ENCODE data around the gene H19.

Gene H19

DNA sequence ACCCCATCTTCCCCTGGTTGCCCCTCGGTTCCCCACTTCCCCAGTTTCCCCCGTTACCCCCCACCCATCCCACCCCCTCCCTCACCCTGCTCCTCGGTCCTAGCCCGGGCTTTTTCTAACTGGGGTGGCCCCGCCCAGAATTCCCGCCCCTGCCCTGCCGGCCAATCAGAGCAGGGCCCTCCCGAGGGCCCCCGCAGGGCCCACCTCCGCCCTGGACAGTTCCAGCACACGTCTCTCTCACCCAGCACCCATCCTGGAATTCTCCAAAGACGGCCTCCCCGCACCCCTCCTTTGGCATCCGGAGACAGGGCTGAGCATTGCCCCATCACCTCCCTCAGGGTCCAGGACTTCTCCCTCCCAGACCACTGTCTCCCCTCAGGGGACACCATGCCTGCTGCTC lies at the start of gene H19:
TSS of gene H19 (minus strand) at position 88 of the 400 bp plus-strand sequence.
- DNase-seq = no peak

DNA sequence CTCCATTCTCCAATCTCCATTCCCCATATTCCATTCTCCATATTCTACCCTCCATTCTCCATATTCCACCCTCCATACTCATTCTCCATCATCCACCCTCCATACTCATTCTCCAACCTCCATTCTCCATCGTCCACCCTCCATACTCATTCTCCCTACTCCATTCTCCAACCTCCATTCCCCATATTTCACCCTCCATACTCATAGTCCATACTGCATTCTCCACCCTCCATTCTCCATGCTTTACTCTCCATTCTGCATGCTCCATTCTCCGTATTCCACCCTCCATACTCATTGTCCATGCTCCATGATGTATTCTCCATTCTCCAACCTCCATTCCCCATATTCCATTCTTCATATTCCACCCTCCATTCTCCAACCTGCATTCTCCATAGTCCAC lies 44.3 kb upstream of the H19 start:
- no peak for DNase-seq

DNA sequence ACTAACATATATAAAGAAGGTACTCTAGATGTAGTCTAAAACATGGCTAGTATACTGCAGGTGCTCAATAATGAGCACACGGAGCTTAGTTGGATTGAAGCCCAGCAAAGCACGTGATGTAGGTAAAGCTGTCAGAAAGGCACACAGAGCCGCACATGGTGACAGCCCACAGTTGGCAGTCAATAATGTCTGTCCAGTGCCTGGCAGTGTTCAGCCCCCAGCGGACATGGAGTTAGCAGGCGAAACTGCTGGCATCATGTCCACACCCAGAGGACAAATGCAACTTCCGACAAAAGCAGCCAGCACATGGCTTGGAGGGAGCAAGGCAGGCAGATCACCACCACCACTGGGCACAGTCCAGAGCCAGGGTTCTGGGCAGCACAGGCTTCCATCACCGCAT lies 43.5 kb upstream of the H19 start:
- DNase-seq = no peak

DNA sequence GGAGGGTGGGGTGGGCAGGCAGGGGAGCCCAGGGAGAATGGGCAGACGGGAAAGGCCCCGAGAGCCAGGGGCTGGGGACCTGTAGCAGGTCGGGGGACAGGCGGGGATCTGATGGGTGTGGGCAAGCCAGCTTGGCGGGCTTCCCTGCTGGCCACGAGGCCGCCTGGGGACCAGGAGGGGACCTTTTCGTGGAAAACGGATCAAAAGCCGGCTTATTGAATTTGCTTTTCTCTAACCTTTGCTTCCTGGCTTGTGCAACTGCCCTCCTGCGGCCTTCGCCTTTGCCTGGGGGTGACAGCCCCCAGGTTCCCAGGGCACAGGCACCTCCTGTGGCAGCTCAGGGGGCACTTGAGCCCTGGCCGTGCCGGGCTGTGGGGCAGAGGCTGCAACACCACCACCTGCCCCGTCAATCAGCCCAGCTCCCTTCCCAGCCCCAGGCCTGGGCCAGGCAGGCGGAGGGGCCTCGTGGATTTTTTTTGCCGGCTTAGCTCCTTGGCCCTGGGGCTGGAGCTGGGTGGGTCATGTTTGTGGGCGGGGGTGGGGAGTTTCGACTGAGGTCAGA lies 41.6 kb upstream of the H19 start:
- no peak for DNase-seq

DNA sequence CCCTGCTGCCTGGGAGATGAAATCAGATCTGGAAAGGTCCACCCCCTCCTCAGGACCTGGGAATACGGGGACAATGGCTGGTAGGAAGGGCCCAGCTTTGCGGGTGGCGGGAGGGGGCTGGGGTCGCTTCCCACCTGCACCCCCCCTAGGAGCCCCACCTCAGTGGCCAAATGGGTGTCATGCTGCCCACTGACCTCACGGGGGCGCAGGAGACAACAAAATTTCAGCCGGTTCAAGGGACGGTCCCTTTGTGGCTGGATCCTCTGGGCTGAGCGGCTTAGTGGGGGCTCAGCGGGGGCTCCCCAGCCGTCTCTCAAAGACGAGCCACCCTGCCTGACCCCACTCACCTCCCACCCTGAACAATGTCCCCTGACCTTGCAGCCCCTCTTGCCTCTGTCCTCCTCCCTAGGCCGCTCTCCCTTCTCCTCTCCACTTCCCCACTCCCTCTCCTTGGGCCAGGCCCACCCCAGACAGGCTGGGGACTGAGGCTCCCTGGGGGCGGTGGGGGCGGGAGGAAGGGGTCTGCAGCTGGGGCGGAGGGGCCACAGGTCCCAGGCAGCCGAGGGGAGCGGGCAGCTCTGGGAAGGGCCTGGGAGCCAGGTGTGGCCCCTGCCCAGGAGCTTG lies 39.3 kb upstream of the H19 start:
- no peak for DNase-seq

DNA sequence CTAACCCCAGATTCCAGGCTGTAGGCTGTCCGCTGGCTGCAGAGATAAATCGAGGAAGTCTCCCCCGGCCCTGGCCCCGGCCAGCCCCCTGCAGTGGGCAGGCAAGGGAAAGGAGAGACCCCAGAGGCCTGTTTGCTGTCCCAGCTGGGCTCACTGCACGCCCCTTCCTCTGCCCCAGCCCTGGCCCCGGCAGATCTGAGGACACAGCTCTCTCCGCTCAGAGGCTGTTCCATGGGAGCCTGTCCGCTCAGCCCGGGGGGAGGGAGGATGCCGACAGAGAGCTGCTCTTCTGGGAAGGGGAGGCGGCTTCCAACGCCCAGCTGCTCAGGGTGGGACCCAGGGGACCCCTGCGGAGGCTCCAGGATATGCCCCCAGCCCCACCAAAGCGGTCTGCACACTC lies 37.7 kb upstream of the H19 start:
- no peak for DNase-seq

DNA sequence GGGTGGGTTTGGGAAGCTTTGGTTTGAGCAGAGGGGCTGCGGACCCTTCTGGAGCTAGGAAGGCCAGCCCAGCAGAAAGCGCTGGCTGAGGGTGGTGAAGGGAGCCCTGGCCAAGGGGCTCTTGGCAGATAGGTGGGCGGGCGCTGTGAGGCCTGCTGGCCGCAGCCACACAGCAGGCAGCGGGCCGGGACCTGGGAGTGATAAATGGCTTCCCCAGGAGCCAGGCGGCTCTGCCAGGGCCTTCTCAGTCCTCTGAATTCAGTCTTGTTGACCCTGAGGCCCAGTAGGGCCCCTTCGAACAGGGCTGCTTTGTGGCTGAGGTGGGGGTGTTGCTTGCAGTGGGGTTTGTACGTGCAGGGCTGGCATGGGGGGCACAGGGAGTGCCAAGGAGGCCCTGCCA lies 33.4 kb upstream of the H19 start:
- no peak for DNase-seq

DNA sequence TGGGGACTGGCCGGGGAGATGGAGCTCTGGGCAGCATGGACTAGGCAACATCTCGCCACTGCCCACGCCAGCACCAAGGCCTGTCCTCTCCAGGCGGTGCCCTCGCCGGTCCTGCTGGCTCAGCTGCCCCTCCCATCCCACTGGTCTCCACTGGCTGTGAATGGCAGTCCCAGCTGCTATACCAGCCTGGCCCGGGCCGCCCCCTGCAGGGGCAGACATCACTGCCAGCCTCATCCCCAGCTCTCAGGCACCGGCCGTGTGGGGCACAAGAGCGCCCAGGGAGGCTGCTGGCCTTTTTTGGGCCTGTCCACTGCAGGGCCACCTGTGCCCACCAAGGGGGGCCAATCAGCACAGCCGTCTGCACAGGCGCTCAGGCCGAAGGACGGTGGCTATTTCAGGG lies 30.1 kb upstream of the H19 start:
- no peak for DNase-seq

DNA sequence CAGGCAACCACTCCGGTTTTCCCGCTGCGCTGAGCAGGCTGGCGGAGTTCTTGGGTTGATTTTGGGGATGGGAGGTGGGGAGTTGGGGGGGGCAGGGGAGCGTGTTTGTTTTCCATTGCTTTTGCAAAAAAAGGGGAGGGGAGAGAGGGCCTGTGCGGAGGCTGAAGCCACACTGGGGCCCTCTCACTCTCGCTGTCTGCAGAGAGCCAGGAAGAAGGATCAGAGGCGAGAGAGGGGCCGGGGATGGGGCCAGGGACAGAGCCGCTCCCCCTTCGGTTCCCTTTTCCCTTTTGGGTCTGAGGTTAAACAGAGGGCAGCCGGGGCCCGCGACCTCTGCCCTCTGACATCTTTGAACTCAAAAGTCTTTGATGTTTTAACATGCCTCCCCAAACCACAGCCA lies 17.4 kb upstream of the H19 start:
- DNase-seq = no peak

DNA sequence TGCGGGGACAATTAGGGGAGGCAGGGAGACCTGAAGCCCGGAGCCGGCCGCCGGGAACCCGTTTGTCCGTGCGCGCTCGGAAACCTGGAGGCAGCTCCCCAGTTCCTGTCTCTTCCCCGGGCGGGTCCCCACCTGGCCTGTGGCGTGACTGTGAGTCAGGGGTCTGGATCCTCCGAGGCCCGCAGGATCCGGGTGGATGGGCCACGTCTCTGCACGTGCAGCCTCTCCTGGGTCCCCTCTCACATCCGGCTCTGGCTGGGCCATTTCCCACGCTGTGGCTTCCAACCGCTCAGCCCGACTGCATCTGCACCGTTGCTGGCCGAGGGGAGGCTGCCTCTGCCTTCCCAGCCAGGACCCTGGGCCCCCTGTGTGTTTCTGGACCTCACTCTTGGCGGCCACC lies 14.8 kb upstream of the H19 start:
- no peak for DNase-seq

DNA sequence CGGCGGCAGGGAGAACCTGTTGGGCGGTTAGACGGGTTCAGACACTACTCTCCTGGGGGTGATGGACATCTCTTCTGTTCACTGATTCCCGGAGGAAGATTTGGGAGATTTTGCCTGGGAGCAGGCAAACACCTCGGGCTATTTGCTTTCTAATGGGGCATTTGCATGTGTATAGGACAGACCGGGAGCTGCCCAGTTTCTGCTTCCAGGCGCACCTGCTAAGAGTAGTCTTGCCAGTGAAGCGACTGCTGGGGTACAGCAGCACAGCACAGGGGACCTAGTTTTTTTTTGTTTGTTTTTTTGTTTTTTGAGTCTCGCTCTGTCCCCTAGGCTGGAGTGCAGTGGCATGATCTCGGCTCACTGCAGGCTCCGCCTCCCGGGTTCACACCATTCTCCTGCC lies 6.8 kb upstream of the H19 start:
- DNase-seq = no peak

DNA sequence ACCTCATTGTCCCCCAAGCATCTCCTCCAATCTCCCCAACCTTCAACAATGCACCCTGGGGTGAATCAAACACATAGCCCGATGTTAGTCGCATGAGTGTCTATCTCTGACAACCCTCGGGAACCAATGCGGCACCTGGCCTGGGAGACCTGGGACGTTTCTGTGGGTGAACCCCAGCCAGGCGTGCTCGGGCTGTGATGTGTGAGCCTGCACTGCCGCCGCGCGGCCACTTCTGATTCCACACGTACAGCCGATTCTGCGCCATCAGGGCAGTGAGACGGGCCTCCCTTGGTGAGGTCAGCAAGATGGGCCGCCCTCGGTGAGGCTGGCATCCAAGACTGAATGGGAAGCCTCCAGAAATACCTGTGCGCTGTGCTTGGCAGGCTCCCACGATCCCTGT lies 5.2 kb upstream of the H19 start:
- no peak for DNase-seq

DNA sequence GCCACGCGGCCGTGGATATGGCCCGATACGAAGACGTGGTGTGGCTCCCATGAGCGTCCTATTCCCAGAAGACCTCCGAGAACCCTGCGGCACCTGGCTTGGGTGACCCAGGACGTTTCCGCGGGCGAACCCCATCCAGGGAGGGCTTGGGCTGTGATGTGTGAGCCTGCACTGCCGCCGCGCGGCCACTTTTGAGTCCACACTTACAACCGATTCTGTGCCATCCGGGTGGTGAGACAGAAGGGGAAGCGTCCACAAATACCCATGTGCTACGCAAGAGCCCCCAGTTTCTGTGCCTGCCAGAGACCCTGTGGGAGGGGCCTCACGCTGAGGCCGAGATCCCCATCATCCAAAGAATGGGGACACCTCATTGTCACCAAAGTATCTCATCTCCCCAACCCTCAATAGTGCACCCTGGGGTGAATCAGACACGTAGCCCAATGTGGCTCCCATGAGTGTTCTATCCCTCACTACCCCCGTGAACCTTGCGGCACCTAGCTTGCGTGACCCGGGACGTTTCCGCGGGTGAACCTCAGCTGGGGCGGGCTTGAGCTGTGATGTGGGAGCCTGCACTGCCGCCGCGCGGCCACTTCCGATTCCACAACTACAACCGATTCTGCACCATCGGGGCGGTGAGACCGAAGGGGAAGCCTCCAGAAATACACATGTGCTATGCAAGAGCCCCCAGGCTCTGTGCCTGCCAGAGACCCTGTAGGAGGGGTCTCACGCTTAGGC lies 4.6 kb upstream of the H19 start:
- no peak for DNase-seq

DNA sequence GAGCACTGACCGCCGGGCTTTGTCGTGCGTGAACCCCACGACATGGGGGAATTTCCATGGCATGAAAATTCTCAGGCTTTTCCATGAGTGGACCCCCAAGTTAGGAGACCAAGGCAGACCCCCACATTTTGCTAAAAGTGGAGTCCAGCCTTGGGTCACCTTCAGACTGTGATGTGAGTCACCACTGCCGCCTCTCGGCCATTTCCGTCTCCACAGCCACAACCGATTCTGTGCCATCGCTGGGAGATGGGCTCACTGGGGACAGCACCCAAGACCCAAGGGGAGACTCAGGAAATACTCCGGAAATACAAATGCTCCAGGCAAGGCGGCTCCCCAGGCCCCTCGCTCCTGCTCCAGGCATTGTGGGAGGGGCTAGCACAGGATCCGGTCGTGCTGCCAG lies 1.2 kb upstream of the H19 start:
- no peak for DNase-seq

DNA sequence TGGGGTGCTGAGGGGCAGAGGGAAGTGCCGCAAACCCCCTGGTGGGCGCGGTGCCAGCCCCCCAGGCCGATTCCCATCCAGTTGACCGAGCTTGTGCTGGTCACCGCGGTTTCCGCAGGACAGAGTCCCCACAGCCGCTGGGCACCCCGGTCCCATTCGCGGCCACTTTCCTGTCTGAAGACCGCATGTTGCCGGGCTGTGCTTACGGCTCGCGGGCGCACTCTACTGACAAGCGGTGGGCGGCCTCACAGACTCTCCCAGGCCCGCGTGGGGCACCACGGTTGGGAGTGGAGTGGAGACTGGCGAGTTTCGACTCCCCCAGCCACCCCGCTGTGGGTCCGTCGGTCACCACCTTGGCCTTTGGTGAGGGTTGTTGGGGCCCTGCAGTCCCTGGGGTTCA lies 648 bp upstream of the H19 start:
- DNase-seq = no peak

DNA sequence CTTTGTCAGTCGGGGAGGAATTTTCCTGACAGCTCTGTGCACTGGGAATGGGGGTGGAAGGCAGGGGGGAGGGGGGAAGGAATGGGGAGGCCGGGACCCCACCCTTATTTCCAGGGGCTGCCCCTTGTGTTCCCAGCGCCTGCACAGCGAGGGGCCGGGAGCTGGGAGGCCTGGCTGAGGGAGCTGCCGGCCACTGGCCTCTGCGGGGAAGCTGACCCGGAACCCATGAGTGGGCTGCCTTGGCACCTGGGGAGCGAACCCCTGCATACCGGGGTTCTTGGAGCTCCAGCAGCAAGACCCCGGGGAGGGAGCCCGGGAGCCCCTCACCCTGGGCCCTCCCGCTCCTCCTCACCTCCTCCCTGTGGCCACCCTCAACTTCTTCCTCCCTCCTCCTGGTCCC lies 3.5 kb downstream of the H19 start:
- DNase-seq = no peak

DNA sequence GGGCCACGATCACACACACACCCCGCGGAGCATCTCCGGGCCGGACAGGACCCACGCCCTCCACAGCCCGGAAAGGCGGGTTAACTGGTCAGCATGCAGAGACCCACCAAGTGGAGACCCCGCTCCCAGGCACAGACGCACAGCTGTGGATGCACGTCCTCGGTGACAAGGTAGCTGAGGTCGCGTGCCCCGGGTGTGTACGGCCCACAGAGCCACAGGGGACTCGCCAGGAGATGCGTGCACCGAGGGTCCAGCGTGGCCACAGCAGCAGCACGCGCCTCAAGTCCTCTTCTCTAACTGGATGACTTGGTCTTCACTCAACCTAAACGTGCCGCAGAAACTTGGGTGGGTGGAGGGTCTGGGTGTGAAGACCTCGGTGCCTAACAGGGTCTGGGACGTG lies 5.5 kb downstream of the H19 start:
- no peak for DNase-seq

DNA sequence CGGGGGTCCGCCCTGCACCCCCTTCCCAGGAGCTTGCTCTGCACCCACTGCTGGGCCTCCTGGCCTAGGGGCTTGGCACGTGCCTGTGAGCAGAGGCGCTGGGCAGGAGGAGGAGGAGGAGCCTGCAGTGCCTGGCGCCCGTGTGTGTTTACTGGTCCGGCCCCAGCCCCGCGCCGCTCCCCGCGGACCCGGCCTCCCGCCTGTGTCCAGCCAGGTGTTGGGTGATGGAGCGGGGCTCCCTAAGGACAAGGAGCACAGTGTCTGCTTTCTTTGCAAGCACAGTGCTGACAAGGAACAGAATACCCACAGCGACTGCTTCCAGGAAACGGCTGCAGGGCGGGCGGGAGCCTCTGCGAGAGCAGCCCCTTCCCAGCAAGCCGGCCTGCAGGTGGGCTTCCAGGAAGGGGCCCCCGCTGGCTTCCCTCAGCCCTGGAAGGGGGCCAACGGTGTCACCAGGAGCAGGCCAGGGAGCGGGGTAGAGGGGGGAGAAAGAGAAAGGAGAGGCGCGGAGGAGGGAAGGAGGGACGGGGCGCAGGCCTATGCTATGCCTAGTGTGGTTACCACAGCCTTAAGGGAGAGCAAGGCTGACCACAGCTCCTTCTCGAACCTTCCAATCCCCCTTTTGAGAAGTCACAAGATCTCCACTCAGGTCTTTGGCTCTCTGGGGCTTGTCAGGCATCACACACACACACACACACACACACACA lies 6.6 kb downstream of the H19 start:
- no peak for DNase-seq

DNA sequence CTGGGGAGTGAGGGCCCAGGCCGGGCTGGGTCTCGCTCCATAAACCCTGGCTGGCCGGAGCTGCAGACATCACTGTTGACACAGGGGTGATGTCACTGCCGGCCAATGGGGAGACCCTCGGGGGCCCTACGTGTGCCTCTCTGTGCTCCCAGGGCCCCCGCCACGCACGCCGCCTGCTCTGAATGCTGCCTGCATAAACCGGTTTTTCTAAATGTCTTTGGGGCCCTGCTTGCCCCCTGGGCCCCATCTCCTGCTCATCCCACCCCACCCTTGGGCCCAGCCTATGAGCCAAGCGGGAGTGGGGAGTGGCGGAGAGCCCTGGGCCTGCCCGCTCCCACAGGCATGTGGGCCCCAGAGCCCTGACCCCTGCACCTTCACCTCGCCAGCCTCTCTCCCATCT lies 7.7 kb downstream of the H19 start:
- no peak for DNase-seq

DNA sequence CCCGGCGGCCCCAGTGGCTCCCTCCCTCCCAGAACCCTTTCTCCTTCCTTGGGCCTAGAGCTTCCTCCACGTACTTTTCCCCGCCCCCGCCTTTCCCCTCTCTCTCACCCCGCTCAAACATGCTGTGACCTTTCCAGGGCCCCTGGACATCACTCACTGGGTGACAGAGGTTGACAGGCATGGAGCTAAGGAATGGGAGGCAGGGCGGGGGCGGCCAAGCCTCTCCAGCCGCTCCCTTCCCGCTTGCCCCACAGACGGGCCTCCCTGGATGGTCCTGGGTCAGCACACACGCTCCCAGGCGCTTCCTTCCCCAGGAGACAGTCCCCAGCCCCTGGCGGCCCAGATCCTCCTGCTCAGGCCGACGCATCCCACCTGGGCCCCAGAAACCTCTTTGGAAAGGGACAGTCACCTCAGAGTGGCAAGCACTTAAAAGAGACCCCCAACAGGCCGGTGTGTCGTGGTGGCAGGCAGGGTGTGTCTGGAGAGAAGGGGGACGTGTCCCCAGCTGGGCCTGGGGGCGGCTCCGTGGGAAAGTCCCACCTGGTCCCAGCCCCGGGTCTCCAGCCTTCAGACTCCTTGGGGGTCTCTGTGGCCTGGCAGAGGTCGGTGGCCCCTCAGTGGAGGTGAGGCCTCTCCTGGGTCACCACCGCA lies 8.8 kb downstream of the H19 start:
- no peak for DNase-seq

DNA sequence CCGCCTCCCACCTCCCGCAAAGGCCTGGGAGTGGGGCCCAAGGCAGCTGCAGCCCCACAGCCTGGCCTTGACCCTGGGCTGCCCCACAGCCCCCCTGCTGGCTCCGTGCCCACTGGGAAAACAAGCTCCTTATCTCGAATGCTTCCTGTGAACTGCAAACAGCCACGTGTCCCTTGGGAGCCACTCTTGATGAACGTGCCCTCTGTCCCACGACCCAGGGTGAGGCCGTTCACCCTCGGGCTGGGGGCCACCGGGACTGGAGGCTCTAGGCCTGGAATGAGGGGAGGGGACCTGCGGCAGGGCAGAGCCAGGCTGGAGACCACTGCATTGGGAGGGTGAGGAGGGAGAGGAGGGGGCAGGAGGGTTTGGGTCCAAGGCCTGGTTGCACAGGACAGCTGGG lies 9.5 kb downstream of the H19 start:
- DNase-seq = no peak

DNA sequence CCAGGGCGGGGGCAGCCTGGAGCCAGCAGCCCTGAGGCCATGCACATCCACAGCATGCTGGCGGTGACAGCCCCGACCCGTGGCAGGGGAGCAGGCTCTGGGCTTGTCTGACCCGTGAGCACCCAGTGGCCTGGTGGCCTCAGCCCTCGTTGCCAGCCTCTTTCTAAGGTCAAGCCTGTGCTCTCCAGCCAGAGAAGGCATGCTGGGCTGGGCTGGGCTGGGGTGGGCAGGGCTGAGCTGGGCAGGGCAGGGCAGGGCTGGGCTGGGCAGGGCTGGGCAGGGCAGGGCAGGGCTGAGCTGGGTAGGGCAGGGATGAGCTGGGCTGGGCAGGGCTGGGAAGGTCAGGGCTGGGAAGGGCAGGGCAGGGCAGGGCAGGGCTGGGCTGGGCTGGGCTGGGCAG lies 10.6 kb downstream of the H19 start:
- DNase-seq = no peak

DNA sequence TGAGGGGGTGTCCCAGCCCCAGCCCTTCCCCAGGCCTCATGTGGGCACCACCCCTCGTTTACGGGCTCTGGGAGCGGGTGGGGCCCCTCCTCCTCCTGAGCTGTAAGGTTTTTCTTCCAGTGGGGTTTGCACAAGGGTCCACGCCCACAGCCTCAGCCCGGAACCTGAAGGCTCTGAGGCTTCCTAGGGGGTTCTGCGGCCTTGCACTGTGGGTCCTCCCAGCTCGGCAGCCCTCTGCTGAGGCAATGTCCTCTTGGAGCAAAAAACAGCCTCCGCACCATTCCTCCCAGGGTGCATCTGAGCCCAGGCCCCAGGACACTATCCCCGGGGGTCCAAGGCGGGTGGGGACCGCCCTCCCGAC lies 14.1 kb downstream of the H19 start:
- DNase-seq = no peak

Data from hematopoietic multipotent progenitor cell treated with erythropoietin and hydrocortisone succinate and interleukin-3 and kit ligand, for 4 days (in vitro differentiated cells).